Endodermal cell (in vitro differentiated cells): ENCODE results near the gene LRRC45. TPM values are rescaled to one million over a fixed set of nuclear protein-coding genes. Genes with fewer than 3 reads are reported as not detected.

Experiments
- DNase-seq: peaks from one replicate; pipeline ENCODE4 v3.0.0-alpha.2; 2017
- H3K27ac ChIP-seq: 2 replicates; pipeline ENCODE4 v1.5.1; 2013; ENCODE audit warnings: mild to moderate bottlenecking, low read depth, low read length, moderate library complexity
- H3K27me3 ChIP-seq: 2 replicates; pipeline ENCODE4 v1.6.1; 2013; ENCODE audit warnings: mild to moderate bottlenecking, low read length, moderate library complexity; ENCODE audit not compliant: insufficient read depth, control insufficient read depth, poor library complexity, severe bottlenecking
- H3K36me3 ChIP-seq: 2 replicates; pipeline ENCODE4 v1.7.0; 2013; ENCODE audit warnings: mild to moderate bottlenecking, low read length, moderate library complexity; ENCODE audit not compliant: control insufficient read depth, insufficient read depth
- H3K4me1 ChIP-seq: one replicate; pipeline ENCODE4 v1.7.0; 2013; ENCODE audit warnings: low read length; ENCODE audit not compliant: control insufficient read depth, insufficient read depth
- H3K4me3 ChIP-seq: 2 replicates; pipeline ENCODE4 v1.5.1; 2013; ENCODE audit warnings: mild to moderate bottlenecking, low read length, moderate library complexity
- H3K9ac ChIP-seq: 2 replicates; pipeline ENCODE4 v1.6.1; 2013; ENCODE audit warnings: mild to moderate bottlenecking, low read length, moderate library complexity; ENCODE audit not compliant: poor library complexity, severe bottlenecking; ENCODE audit errors: extremely low read depth
- H3K9me3 ChIP-seq: 2 replicates; pipeline ENCODE4 v1.6.1; 2013; ENCODE audit warnings: mild to moderate bottlenecking, low read length, moderate library complexity; ENCODE audit not compliant: control insufficient read depth
- H3K27ac Mint-ChIP-seq: 2 replicates; pipeline ENCODE4 v1.8.0; 2020; ENCODE audit warnings: mixed read lengths
- H3K27me3 Mint-ChIP-seq: 2 replicates; pipeline ENCODE4 v1.8.0; 2021; ENCODE audit warnings: mild to moderate bottlenecking, mixed read lengths; ENCODE audit not compliant: insufficient read depth
- H3K36me3 Mint-ChIP-seq: 2 replicates; pipeline ENCODE4 v1.8.0; 2020; ENCODE audit warnings: low read depth, mixed read lengths
- H3K4me1 Mint-ChIP-seq: 2 replicates; pipeline ENCODE4 v1.8.0; 2020; ENCODE audit warnings: mixed read lengths
- H3K4me3 Mint-ChIP-seq: 2 replicates; pipeline ENCODE4 v1.8.0; 2020; ENCODE audit warnings: mild to moderate bottlenecking, moderate library complexity, mixed read lengths
- H3K9me3 Mint-ChIP-seq: 2 replicates; pipeline ENCODE4 v1.8.0; 2020; ENCODE audit warnings: mild to moderate bottlenecking, mixed read lengths
- WGBS, 2 experiments: methylation state at CpG; one replicate each; pipeline versions ENCODE4 v1.1.5 to v1.1.7; 2013; ENCODE audit warnings: missing lambda C conversion rate in 2 of 2, mixed read lengths in 1 of 2; ENCODE audit not compliant: insufficient coverage in 1 of 2, insufficient read length in 1 of 2; 5-methylcytosine and 5-hydroxymethylcytosine counted together
- total RNA-seq, 2 donors: library from RNA; stranded (reverse); fragmentation: NEBNext Ultra II Directional in 1 of 2; extraction: Animal tissue kit (Norgen Biotek cat#: 25700) in 1 of 2; gene quantifications; 2 replicates in 1 of 2; 3 replicates in 1 of 2; pipeline ENCODE4 v1.2.1, GENCODE V29; 2021
- TF ChIP-seq, protein P1 (sequence below): fragments of 200-600 bp; sonication (generic); conservative IDR thresholded peaks from 2 replicates; pipeline ENCODE4 v1.5.0; 2021; ENCODE audit warnings: antibody characterized with exemption, mild to moderate bottlenecking

The LRRC45 gene
- total RNA-seq, 2 donors from 2014 or later = 35.1 to 38.9 TPM

DNA sequence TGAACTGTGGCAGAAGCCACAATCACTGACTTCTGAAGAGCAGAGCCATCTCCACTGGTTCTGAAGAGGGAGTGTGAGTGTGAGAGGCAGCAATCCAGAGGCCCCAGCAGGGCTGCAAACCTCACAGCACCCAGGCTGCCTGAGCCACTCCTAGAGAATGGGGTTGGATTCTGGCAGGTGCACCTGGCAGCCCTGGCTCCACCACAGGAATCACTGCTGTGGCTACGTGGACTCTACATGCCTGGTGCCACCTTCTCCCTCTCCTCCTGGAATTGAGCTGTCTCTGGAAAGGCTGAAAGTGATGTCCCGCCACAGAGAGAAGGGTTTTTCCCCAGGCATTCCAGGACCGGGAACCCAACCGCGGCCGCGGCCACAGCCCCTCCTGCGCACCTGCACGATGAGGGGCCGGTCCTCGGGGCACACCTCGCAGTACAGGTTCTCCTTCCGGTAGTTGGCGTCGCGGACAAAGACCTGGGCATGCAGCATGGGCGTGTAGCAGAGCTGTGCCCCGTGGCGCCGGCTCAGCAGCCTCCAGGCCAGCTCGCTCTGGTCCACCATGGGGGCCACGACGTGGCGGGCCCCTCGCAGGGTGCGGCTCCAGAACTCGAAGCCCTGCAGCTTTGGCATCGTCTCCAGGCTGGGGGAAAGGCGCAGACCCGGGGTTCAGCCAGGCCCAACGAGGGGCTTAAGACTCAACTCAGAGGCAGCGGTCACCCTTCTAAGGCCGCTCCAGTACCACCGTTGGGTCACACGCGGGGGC is 41.5 kb downstream of the LRRC45 start:
- H3K27ac ChIP-seq = no peak overlapping the region
- H3K36me3 Mint-ChIP-seq = peaks cover 5% of the 10 kb centered on the region
- 64 to 74% methylated on average over 28 to 36 of the region's 36 CpGs for WGBS, 2 experiments

DNA sequence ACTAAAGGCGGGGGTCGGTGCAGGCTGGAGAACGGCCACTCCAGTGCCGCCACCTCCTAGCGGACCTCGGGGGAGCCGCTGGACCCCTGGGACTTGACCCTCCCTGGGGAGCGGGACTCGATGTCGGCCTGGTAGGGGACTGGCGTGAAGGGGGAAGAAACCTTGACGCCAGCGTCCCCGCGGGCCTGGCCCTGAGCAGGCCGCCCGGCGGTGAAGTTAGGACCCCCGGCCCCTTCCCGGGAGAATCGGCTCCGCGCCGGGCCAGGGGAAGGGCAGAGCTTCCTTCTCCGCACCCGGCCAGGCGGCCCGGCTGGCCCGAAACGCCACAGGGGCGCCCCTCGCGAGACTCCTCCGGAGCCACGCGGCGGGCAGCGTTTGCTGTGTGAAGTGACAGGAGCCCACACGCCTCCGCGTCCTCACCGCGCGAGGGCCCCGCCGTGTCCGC is 42.1 kb downstream of the LRRC45 start:
- no peaks in the 10 kb centered on the region for H3K9me3 Mint-ChIP-seq
- peaks cover 7% of the 10 kb centered on the region for H3K27me3 Mint-ChIP-seq
- H3K4me3 ChIP-seq = peak overlapping the region; percentile 82
- TF ChIP-seq, protein P1, sequence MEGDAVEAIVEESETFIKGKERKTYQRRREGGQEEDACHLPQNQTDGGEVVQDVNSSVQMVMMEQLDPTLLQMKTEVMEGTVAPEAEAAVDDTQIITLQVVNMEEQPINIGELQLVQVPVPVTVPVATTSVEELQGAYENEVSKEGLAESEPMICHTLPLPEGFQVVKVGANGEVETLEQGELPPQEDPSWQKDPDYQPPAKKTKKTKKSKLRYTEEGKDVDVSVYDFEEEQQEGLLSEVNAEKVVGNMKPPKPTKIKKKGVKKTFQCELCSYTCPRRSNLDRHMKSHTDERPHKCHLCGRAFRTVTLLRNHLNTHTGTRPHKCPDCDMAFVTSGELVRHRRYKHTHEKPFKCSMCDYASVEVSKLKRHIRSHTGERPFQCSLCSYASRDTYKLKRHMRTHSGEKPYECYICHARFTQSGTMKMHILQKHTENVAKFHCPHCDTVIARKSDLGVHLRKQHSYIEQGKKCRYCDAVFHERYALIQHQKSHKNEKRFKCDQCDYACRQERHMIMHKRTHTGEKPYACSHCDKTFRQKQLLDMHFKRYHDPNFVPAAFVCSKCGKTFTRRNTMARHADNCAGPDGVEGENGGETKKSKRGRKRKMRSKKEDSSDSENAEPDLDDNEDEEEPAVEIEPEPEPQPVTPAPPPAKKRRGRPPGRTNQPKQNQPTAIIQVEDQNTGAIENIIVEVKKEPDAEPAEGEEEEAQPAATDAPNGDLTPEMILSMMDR = no peak
- no peak overlapping the region for H3K27ac Mint-ChIP-seq
- H3K27ac ChIP-seq = no peak overlapping the region
- H3K4me3 Mint-ChIP-seq = peak overlapping the region; percentile 68
- H3K36me3 ChIP-seq = peaks cover 14% of the 10 kb centered on the region
- peaks cover 4% of the 10 kb centered on the region for H3K36me3 Mint-ChIP-seq
- H3K9ac ChIP-seq = peak overlapping the region; percentile 74
- peaks cover 4% of the 10 kb centered on the region for H3K4me1 ChIP-seq
- no peak for DNase-seq
- H3K4me1 Mint-ChIP-seq = peaks cover 5% of the 10 kb centered on the region
- H3K9me3 ChIP-seq = no peaks in the 10 kb centered on the region
- 2 to 11% methylated on average over 7 to 47 of the region's 47 CpGs for WGBS, 2 experiments
- peaks cover 3% of the 10 kb centered on the region for H3K27me3 ChIP-seq

More for the DNA sequence above, 41.5 kb downstream of the LRRC45 start:
- peaks cover 1% of the 10 kb centered on the region for H3K27me3 Mint-ChIP-seq
- peak overlapping the region; percentile 82 for H3K4me3 ChIP-seq
- H3K27ac Mint-ChIP-seq = no peak overlapping the region
- H3K4me1 ChIP-seq = peaks cover 4% of the 10 kb centered on the region
- H3K9me3 Mint-ChIP-seq = no peaks in the 10 kb centered on the region
- H3K9ac ChIP-seq = peak overlapping the region; percentile 74
- no peaks in the 10 kb centered on the region for H3K27me3 ChIP-seq
- DNase-seq = no peak
- H3K9me3 ChIP-seq = no peaks in the 10 kb centered on the region
- TF ChIP-seq, protein P1 = no peak
- H3K4me1 Mint-ChIP-seq = peaks cover 5% of the 10 kb centered on the region
- H3K4me3 Mint-ChIP-seq = peak overlapping the region; percentile 68
- peaks cover 14% of the 10 kb centered on the region for H3K36me3 ChIP-seq

DNA sequence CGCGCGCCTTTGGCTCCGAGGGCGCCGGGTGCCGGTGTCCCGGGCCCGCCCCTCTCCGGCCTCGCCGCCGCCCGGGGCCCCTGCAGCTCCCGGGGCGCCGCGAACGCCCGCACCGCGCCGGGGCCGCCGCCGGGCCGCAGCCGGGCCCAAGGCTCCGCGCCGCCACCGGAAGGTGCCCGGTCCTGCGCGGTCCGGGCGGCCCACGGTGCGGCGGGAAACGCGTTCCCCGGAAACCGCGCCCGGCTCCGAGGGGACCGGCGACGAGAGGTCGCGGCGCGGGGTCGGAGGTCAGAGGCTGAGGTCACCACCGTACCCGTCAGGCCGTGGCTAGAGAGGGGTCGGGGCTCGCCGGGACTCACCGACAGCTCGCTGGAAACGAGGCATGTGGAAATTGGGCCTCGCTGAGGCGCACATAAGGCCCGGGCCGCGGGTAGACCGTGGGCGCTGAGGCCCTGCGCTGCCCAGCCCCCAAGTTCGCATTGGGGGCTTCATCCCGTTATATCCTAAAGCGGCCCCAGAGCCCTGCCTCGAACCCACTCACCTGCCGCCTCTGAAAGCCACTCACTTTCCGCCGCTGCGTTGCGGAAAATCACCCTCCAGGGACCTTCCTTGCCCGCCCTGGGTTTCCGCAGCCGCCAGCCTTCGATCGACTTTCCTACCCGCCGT is 42.7 kb downstream of the LRRC45 start, which contains the start of gene DUS1L:
TSS of gene DUS1L (minus strand) at position 167 of the 666 bp plus-strand sequence. CDS start 745 bp downstream, outside the sequence.
- peak within 1 kb of the TSS; percentile 68 for H3K4me3 Mint-ChIP-seq
- Histone ChIP-seq H3K9ac (peak within 1 kb of the TSS; percentile 74), H3K27ac (no peak within 1 kb of the TSS), H3K36me3 (peaks cover 14% of the 10 kb centered on the region), H3K27me3 (peaks cover 8% of the 10 kb centered on the region), H3K4me1 (peaks cover 4% of the 10 kb centered on the region), H3K4me3 (peak within 1 kb of the TSS; percentile 82), H3K9me3 (no peaks in the 10 kb centered on the region)
- peaks cover 5% of the 10 kb centered on the region for H3K4me1 Mint-ChIP-seq
- TF ChIP-seq, protein P1 = no peak
- H3K27me3 Mint-ChIP-seq = peaks cover 9% of the 10 kb centered on the region
- H3K27ac Mint-ChIP-seq = peak within 1 kb of the TSS; percentile 77
- peak; percentile 87 for DNase-seq
- H3K36me3 Mint-ChIP-seq = peaks cover 2% of the 10 kb centered on the region
- 12 to 26% methylated on average over 46 to 88 of the region's 88 CpGs for WGBS, 2 experiments
- H3K9me3 Mint-ChIP-seq = no peaks in the 10 kb centered on the region
